ENCODE data around the gene PSMC6.

GRCh38 chr14:52661314-52661713 is 45.7 kb upstream of the PSMC6 start:
- TF ChIP-seq, protein P1, sequence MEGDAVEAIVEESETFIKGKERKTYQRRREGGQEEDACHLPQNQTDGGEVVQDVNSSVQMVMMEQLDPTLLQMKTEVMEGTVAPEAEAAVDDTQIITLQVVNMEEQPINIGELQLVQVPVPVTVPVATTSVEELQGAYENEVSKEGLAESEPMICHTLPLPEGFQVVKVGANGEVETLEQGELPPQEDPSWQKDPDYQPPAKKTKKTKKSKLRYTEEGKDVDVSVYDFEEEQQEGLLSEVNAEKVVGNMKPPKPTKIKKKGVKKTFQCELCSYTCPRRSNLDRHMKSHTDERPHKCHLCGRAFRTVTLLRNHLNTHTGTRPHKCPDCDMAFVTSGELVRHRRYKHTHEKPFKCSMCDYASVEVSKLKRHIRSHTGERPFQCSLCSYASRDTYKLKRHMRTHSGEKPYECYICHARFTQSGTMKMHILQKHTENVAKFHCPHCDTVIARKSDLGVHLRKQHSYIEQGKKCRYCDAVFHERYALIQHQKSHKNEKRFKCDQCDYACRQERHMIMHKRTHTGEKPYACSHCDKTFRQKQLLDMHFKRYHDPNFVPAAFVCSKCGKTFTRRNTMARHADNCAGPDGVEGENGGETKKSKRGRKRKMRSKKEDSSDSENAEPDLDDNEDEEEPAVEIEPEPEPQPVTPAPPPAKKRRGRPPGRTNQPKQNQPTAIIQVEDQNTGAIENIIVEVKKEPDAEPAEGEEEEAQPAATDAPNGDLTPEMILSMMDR (IDR thresholded peaks at IDR 0.05; ENCODE audit: control extremely low read depth in 1 of 3, insufficient read depth in 1 of 3, low read depth in 1 of 3, low read length in 3 of 3), result no peak
- no peak for TF ChIP-seq POLR2A (IDR thresholded peaks at IDR 0.05; ENCODE audit: control extremely low read depth in 1 of 2, low read depth in 2 of 2, low read length in 2 of 2)
- no peak for TF ChIP-seq EZH2 (IDR thresholded peaks at IDR 0.05; ENCODE audit: low read depth, low read length, severe bottlenecking)
- TF ChIP-seq EP300 (IDR thresholded peaks at IDR 0.05; ENCODE audit: borderline replicate concordance in 1 of 2, low read depth in 2 of 2, low read length in 2 of 2), result no peak
- TF ChIP-seq PHF8 (conservative IDR thresholded peaks at IDR 0.05; ENCODE audit: low read depth, low read length), result no peak
- TF ChIP-seq JUN (IDR thresholded peaks at IDR 0.05; ENCODE audit: low read depth, low read length), result no peak
- no peak for TF ChIP-seq RBBP5 (IDR thresholded peaks at IDR 0.05; ENCODE audit: borderline replicate concordance, low read depth, low read length)
- TF ChIP-seq KDM1A (IDR thresholded peaks at IDR 0.05; ENCODE audit: borderline replicate concordance, low read length), result no peak
- TF ChIP-seq CHD7 (IDR thresholded peaks at IDR 0.05; ENCODE audit: insufficient replicate concordance, low read length), result no peak
- TF ChIP-seq BRCA1 (IDR thresholded peaks at IDR 0.05; ENCODE audit: low read depth, low read length), result no peak
- TF ChIP-seq TEAD4 (IDR thresholded peaks at IDR 0.05; ENCODE audit: low read depth, low read length), result no peak
- TF ChIP-seq CHD1 (IDR thresholded peaks at IDR 0.05; ENCODE audit: low read depth, low read length), result no peak
- TF ChIP-seq CBX5 (IDR thresholded peaks at IDR 0.05; ENCODE audit: low read depth, low read length), result no peak
- TF ChIP-seq HDAC6 (IDR thresholded peaks at IDR 0.05; ENCODE audit: low read depth, low read length), result no peak

Data from H1 (cell line).